Breast epithelium (tissue), 3 donors: Measurements from ENCODE around the gene NGDN.

Source experiments
- POLR2A ChIP-seq: fragments of 450-650 bp; IDR thresholded peaks from one replicate; pipeline ENCODE4 v1.6.1; 2016; ENCODE audit warnings: antibody characterized with exemption, mild to moderate bottlenecking, moderate library complexity
- POLR2AphosphoS5 ChIP-seq, 3 donors: sonication (generic); formaldehyde crosslinking; IDR thresholded peaks; one replicate each; pipeline ENCODE4 v1.6.1; 2017; ENCODE audit warnings: antibody characterized with exemption in 3 of 3
- TF ChIP-seq, protein P1 (sequence below), 3 donors: fragments of 450-650 bp; IDR thresholded peaks; one replicate each; pipeline ENCODE4 v1.5.1; 2016 to 2017; ENCODE audit warnings: antibody characterized with exemption in 3 of 3, mild to moderate bottlenecking in 3 of 3, moderate library complexity in 3 of 3

GRCh38 chr14:23468704-23469126 lies 788 bp upstream of the NGDN start:
- TF ChIP-seq POLR2A: no peak
- TF ChIP-seq, protein P1, sequence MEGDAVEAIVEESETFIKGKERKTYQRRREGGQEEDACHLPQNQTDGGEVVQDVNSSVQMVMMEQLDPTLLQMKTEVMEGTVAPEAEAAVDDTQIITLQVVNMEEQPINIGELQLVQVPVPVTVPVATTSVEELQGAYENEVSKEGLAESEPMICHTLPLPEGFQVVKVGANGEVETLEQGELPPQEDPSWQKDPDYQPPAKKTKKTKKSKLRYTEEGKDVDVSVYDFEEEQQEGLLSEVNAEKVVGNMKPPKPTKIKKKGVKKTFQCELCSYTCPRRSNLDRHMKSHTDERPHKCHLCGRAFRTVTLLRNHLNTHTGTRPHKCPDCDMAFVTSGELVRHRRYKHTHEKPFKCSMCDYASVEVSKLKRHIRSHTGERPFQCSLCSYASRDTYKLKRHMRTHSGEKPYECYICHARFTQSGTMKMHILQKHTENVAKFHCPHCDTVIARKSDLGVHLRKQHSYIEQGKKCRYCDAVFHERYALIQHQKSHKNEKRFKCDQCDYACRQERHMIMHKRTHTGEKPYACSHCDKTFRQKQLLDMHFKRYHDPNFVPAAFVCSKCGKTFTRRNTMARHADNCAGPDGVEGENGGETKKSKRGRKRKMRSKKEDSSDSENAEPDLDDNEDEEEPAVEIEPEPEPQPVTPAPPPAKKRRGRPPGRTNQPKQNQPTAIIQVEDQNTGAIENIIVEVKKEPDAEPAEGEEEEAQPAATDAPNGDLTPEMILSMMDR (IDR thresholded peaks at IDR 0.05): no peak
- TF ChIP-seq POLR2AphosphoS5 (IDR thresholded peaks at IDR 0.05): no peak
